Loucy (cell line): Measurements from ENCODE around the gene CCDC9B.

Experiments
- H2AFZ ChIP-seq: fragments of 200-600 bp; sonication (generic); 2 replicates; pipeline ENCODE4 v1.6.0; 2016; ENCODE audit warnings: antibody characterized with exemption, mild to moderate bottlenecking, low read length, moderate library complexity
- H3F3A ChIP-seq: fragments of 200-600 bp; 2 replicates; pipeline ENCODE4 v1.6.0; 2016; ENCODE audit warnings: antibody characterized with exemption, low read depth, mild to moderate bottlenecking
- H3K27me3 ChIP-seq: fragments of 200-600 bp; sonication (generic); 2 replicates; pipeline ENCODE4 v1.6.1; 2014; ENCODE audit warnings: low read length, mild to moderate bottlenecking; ENCODE audit not compliant: insufficient read depth, poor library complexity, severe bottlenecking
- H3K36me3 ChIP-seq: fragments of 200-600 bp; sonication (generic); 2 replicates; pipeline ENCODE4 v1.6.1; 2016; ENCODE audit warnings: low read length; ENCODE audit not compliant: insufficient read depth
- H3K4me1 ChIP-seq: fragments of 200-600 bp; sonication (generic); 2 replicates; pipeline ENCODE4 v1.5.1; 2014; ENCODE audit warnings: low read length, mild to moderate bottlenecking; ENCODE audit not compliant: insufficient read depth, poor library complexity, severe bottlenecking
- H3K4me2 ChIP-seq: fragments of 200-600 bp; sonication (generic); 2 replicates; pipeline ENCODE4 v1.6.0; 2014; ENCODE audit warnings: antibody characterized with exemption, low read length, low read depth, mild to moderate bottlenecking; ENCODE audit not compliant: poor library complexity, severe bottlenecking
- H3K4me3 ChIP-seq: fragments of 200-600 bp; sonication (generic); 2 replicates; pipeline ENCODE4 v1.5.1; 2014; ENCODE audit warnings: low read length, mild to moderate bottlenecking, mixed read lengths; ENCODE audit not compliant: poor library complexity, severe bottlenecking
- H3K79me2 ChIP-seq: fragments of 200-600 bp; sonication (generic); 2 replicates; pipeline ENCODE4 v1.6.1; 2014; ENCODE audit warnings: low read length; ENCODE audit not compliant: insufficient read depth
- H3K9ac ChIP-seq: fragments of 200-600 bp; sonication (generic); 2 replicates; pipeline ENCODE4 v1.6.0; 2014; ENCODE audit warnings: mild to moderate bottlenecking, low read depth, low read length, moderate library complexity; ENCODE audit not compliant: poor library complexity, severe bottlenecking
- H3K9me2 ChIP-seq: fragments of 200-600 bp; sonication (generic); replicated peaks from 2 replicates; pipeline ENCODE4 v1.6.1; 2016; ENCODE audit warnings: low read depth, low read length, mixed read lengths
- H3K9me3 ChIP-seq: fragments of 200-600 bp; sonication (generic); 2 replicates; pipeline ENCODE4 v1.6.1; 2014; ENCODE audit warnings: mild to moderate bottlenecking, antibody characterized with exemption, low read length, low read depth; ENCODE audit not compliant: insufficient read depth
- H4K20me1 ChIP-seq: fragments of 200-600 bp; sonication (generic); 2 replicates; pipeline ENCODE4 v1.6.0; 2014; ENCODE audit warnings: antibody characterized with exemption, low read length, mild to moderate bottlenecking; ENCODE audit not compliant: insufficient read depth, poor library complexity, severe bottlenecking
- CTCF ChIP-seq: fragments of 200-600 bp; sonication (generic); conservative IDR thresholded peaks from 2 replicates; pipeline ENCODE4 v1.5.1; 2014; ENCODE audit warnings: mild to moderate bottlenecking, antibody characterized with exemption, low read length
- EZH2phosphoT487 ChIP-seq: fragments of 200-600 bp; IDR thresholded peaks from 2 replicates; pipeline ENCODE4 v1.6.1; 2018; ENCODE audit warnings: antibody characterized with exemption, mild to moderate bottlenecking, moderate library complexity, borderline replicate concordance

CCDC9B gene

GRCh38 chr15:40377606-40378005 lies 36.9 kb upstream of the CCDC9B start:
- Histone ChIP-seq H2AFZ (no peak overlapping the region), H4K20me1 (no peaks in the 10 kb centered on the region), H3K9me2 (no peaks in the 10 kb centered on the region), H3K36me3 (no peaks in the 10 kb centered on the region), H3F3A (no peaks in the 10 kb centered on the region), H3K4me3 (no peak overlapping the region), H3K4me1 (no peaks in the 10 kb centered on the region), H3K79me2 (no peaks in the 10 kb centered on the region), H3K27me3 (no peaks in the 10 kb centered on the region), H3K9ac (no peak overlapping the region), H3K4me2 (no peak overlapping the region), H3K9me3 (no peaks in the 10 kb centered on the region)
- TF ChIP-seq CTCF, result no peak

GRCh38 chr15:40372981-40373380 lies 32.2 kb upstream of the CCDC9B start:
- H3K36me3 ChIP-seq, result no peaks in the 10 kb centered on the region
- no peak overlapping the region for H3K9ac ChIP-seq
- no peaks in the 10 kb centered on the region for H3K9me3 ChIP-seq
- TF ChIP-seq CTCF (no peak), EZH2phosphoT487 (no peak)
- H3K79me2 ChIP-seq, result no peaks in the 10 kb centered on the region
- H3K27me3 ChIP-seq, result no peaks in the 10 kb centered on the region
- H2AFZ ChIP-seq, result no peak overlapping the region
- no peaks in the 10 kb centered on the region for H4K20me1 ChIP-seq
- no peak overlapping the region for H3K4me3 ChIP-seq
- H3K4me1 ChIP-seq, result peaks cover 7% of the 10 kb centered on the region
- no peaks in the 10 kb centered on the region for H3F3A ChIP-seq
- no peaks in the 10 kb centered on the region for H3K9me2 ChIP-seq
- no peak overlapping the region for H3K4me2 ChIP-seq

- Histone ChIP-seq H2AFZ (no peak overlapping the region), H3K9ac (no peak overlapping the region), H3K9me3 (no peaks in the 10 kb centered on the region), H3F3A (no peaks in the 10 kb centered on the region), H3K4me3 (no peak overlapping the region), H3K9me2 (no peaks in the 10 kb centered on the region), H3K79me2 (no peaks in the 10 kb centered on the region), H4K20me1 (no peaks in the 10 kb centered on the region), H3K4me1 (peaks cover 13% of the 10 kb centered on the region), H3K4me2 (no peak overlapping the region), H3K27me3 (no peaks in the 10 kb centered on the region), H3K36me3 (no peaks in the 10 kb centered on the region)
- TF ChIP-seq CTCF (no peak), EZH2phosphoT487 (no peak)
These were observed 29.2 kb upstream of the CCDC9B start for GRCh38 chr15:40369971-40370370.
